ENCODE results near the gene HEATR3. TPM values are rescaled to one million over a fixed set of nuclear protein-coding genes. Genes with fewer than 3 reads are reported as not detected.
A peak's percentile ranks its signal among the peaks of the same experiment; 100 is the strongest.

The HEATR3 gene
- total and polyA plus RNA-seq, 11 donors: 2.4 to 21.2 (median 11.8) TPM

DNA sequence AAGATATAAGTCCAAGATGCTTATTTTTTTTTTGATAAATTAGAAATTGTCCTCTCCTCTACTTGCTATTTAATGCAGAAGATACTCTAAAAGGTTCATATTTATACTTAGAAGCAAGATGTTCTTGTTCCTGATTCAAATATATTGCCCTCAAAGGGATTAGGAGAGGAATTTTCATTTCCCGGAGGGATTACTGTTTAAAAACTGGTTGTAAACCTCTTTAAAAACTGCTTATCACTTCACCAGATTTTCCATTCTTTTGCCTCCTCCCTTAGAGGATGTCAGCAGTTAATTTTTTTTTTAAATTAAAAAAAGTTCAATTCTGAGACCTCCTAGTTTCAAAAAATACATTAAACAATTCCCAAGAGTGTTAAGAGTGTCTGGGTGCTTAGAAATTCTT is 90.2 kb downstream of the HEATR3 start:
- ATAC-seq (no peak), DNase-seq (no peak)
- H3K36me3 ChIP-seq: peaks cover 0 to 4% (median 0%) of the 10 kb centered on the region in 9 donors
- H3K4me3 ChIP-seq: peak overlapping the region in 9 of 12 donors; percentile 30 to 96 (median 85)
- H3K27me3 ChIP-seq: no peaks in the 10 kb centered on the region
- H3K9me3 ChIP-seq: no peaks in the 10 kb centered on the region
- peaks cover 3 to 59% (median 27%) of the 10 kb centered on the region in 12 donors for H3K4me1 ChIP-seq
- H3K27ac ChIP-seq: peak overlapping the region in 4 of 12 donors; percentile 7 to 78 (median 25)
- TF ChIP-seq, protein P1, sequence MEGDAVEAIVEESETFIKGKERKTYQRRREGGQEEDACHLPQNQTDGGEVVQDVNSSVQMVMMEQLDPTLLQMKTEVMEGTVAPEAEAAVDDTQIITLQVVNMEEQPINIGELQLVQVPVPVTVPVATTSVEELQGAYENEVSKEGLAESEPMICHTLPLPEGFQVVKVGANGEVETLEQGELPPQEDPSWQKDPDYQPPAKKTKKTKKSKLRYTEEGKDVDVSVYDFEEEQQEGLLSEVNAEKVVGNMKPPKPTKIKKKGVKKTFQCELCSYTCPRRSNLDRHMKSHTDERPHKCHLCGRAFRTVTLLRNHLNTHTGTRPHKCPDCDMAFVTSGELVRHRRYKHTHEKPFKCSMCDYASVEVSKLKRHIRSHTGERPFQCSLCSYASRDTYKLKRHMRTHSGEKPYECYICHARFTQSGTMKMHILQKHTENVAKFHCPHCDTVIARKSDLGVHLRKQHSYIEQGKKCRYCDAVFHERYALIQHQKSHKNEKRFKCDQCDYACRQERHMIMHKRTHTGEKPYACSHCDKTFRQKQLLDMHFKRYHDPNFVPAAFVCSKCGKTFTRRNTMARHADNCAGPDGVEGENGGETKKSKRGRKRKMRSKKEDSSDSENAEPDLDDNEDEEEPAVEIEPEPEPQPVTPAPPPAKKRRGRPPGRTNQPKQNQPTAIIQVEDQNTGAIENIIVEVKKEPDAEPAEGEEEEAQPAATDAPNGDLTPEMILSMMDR (IDR thresholded peaks at IDR 0.05): no peak
- TF ChIP-seq POLR2A (IDR thresholded peaks at IDR 0.05): no peak
- intact Hi-C loops (cut with DNase I): loop anchor here in 8 of 10 donors (2.0 to 10.0 kb wide), 8 partner anchors 46 to 201 kb away; partner anchors contain the start of gene HEATR3 (in 3 of the 8)
- 55 to 78% (median 66%) methylated on average over 1 of the region's 1 CpG for WGBS, 4 donors

Other genes with a start within 250 kb of the HEATR3 start
- gene ZNF423, start 209.9 kb upstream of the HEATR3 start, total RNA-seq: 10 to 100 TPM in 2 of 9 donors, 1 to 10 TPM in 7; 3.3 to 10.4 (median 7.3) TPM
- 1 to 10 TPM; 1.8 to 3.0 TPM for gene ZNF423, start 209.9 kb upstream of the HEATR3 start, polyA plus RNA-seq
- 10 to 100 TPM; 10.9 to 23.9 (median 17.9) TPM for gene CNEP1R1, start 40.7 kb upstream of the HEATR3 start, total RNA-seq
- 10 to 100 TPM; 16.4 to 16.6 TPM for gene CNEP1R1, start 40.7 kb upstream of the HEATR3 start, polyA plus RNA-seq
- gene TENT4B, start 87.3 kb downstream of the HEATR3 start, total RNA-seq: 1 to 10 TPM; 4.8 to 8.8 (median 7.0) TPM
- 1 to 10 TPM; 2.2 to 5.3 TPM for gene TENT4B, start 87.3 kb downstream of the HEATR3 start, polyA plus RNA-seq
- 10 to 100 TPM in 3 of 9 donors, 1 to 10 TPM in 6; 3.2 to 46.7 (median 9.0) TPM for gene ADCY7, start 200.6 kb downstream of the HEATR3 start, total RNA-seq
- 1 to 10 TPM; 3.8 to 5.3 TPM for gene ADCY7, start 200.6 kb downstream of the HEATR3 start, polyA plus RNA-seq

All from heart left ventricle (tissue), 16 donors.